Measurements from ENCODE around the gene CCDC127. TPM values are rescaled to one million over a fixed set of nuclear protein-coding genes. Genes with fewer than 3 reads are reported as not detected.

CCDC127 gene
- total RNA-seq, 4 donors from 2014 or later: 0.97 to 4.2 (median 1.9) TPM

DNA sequence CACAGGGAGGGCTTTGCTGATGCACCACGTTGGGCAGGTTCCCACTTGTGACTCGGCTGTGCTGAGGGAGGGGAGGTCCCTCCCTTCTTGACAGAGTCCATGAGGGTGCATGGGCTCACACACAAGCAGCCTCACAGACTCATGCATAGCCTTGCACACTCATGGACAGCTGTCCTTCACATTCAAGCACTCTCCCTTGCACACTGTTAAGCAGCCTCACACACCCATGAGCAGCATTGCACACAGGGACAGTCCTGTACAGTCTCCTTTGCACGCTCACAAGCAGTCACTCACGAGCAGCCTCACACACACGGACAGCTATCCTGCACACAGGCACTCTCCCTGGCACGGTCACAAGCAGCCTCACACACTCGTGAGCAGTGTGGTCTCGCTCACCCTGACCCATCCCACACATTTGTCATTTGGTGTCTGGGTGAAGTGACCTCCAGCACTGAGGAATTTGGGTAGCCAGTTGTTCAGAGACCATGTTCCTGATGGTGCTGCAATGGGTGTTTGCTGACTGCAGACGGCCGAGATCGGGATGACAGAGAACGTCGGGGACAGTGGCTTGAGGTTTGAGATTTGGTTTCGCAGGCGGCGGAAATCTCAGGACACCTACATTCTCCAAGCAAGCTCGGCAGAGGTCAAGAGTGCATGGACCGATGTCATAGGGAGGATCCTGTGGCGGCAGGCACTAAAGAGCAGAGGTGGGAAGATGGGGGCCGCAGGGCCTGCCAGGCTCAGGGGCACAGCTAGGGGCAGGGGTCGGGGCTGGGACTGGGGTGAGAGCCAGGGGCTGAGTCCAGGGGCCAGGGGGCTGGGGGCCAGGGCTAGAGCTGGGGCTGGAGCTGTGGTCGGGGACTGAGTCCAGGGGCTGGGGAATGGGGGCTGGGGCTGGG is 44.3 kb downstream of the CCDC127 start:
- no peak for DNase-seq
- WGBS, 2 donors: 68 to 81% methylated on average over 7 to 19 of the region's 22 CpGs

DNA sequence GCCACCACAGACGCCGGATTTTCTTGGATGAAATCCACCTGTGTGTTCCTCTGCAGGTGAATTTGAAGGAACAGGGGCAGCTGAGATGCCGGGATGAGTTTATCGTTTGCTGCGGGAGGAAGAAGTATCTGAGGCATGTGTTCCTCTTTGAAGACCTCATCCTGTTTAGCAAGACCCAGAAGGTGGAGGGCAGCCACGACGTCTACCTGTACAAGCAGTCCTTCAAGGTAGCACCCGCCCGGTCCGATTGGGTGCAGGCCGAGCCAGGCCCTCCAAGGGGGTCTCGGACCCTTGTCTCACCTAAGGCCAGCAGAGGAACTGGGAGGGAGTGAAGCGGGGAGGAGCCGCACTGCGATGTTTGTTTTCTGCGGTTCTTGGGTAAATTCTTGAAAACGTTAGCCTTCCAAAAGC is 45.1 kb downstream of the CCDC127 start:
- Histone ChIP-seq H3K9me3 (no peaks in the 10 kb centered on the region), H3K27me3 (peaks cover 0 to 7% (median 0%) of the 10 kb centered on the region in 4 donors), H3K4me3 (no peak overlapping the region), H3K4me1 (peaks cover 0 to 19% (median 0%) of the 10 kb centered on the region in 3 donors), H3K36me3 (no peaks in the 10 kb centered on the region), H3K27ac (no peak overlapping the region)
- intact Hi-C loops (cut with DNase I): no loop called here
- TF ChIP-seq, protein P1, sequence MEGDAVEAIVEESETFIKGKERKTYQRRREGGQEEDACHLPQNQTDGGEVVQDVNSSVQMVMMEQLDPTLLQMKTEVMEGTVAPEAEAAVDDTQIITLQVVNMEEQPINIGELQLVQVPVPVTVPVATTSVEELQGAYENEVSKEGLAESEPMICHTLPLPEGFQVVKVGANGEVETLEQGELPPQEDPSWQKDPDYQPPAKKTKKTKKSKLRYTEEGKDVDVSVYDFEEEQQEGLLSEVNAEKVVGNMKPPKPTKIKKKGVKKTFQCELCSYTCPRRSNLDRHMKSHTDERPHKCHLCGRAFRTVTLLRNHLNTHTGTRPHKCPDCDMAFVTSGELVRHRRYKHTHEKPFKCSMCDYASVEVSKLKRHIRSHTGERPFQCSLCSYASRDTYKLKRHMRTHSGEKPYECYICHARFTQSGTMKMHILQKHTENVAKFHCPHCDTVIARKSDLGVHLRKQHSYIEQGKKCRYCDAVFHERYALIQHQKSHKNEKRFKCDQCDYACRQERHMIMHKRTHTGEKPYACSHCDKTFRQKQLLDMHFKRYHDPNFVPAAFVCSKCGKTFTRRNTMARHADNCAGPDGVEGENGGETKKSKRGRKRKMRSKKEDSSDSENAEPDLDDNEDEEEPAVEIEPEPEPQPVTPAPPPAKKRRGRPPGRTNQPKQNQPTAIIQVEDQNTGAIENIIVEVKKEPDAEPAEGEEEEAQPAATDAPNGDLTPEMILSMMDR (IDR thresholded peaks at IDR 0.05): no peak
- no peak for TF ChIP-seq POLR2A (IDR thresholded peaks at IDR 0.05)
- WGBS, 2 donors: 72% methylated on average over 14 to 15 of the region's 17 CpGs
- DNase-seq: no peak

More for the DNA sequence above, 44.3 kb downstream of the CCDC127 start:
- H3K27me3 ChIP-seq: peaks cover 0 to 7% (median 0%) of the 10 kb centered on the region in 4 donors
- peaks cover 0 to 14% (median 0%) of the 10 kb centered on the region in 3 donors for H3K4me1 ChIP-seq
- no peaks in the 10 kb centered on the region for H3K36me3 ChIP-seq
- no peak overlapping the region for H3K4me3 ChIP-seq
- intact Hi-C loops (cut with DNase I): no loop called here
- H3K9me3 ChIP-seq: no peaks in the 10 kb centered on the region
- TF ChIP-seq, protein P1 (IDR thresholded peaks at IDR 0.05): no peak
- TF ChIP-seq POLR2A (IDR thresholded peaks at IDR 0.05): no peak
- H3K27ac ChIP-seq: no peak overlapping the region

DNA sequence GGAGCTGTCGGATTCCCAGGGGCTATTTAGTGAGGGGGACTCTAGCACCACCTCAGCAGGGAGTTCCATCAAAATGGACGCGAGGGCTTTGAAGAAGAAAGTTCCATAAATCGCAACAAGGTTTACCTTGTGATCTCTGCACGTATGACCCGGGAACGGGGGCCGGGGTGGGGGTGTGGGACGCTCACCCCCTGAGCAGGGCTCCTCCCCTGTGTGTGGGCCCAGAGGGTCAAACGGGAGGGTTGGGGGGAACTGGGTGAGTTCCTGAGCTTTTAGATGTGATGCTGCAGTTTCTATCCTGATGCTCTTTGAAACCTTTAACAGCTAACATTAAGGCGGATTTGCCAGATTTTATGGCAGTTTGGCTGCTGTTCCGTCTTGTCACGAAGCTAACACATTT is 45.5 kb downstream of the CCDC127 start:
- TF ChIP-seq, protein P1 (IDR thresholded peaks at IDR 0.05): no peak
- TF ChIP-seq POLR2A (IDR thresholded peaks at IDR 0.05): no peak
- Histone ChIP-seq H3K27me3 (peaks cover 0 to 7% (median 0%) of the 10 kb centered on the region in 4 donors), H3K4me1 (peaks cover 0 to 19% (median 0%) of the 10 kb centered on the region in 3 donors), H3K36me3 (no peaks in the 10 kb centered on the region), H3K4me3 (no peak overlapping the region), H3K9me3 (no peaks in the 10 kb centered on the region), H3K27ac (no peak overlapping the region)
- intact Hi-C loops (cut with DNase I): no loop called here
- WGBS, 2 donors: 85 to 87% methylated on average over 6 to 12 of the region's 13 CpGs
- no peak for DNase-seq

DNA sequence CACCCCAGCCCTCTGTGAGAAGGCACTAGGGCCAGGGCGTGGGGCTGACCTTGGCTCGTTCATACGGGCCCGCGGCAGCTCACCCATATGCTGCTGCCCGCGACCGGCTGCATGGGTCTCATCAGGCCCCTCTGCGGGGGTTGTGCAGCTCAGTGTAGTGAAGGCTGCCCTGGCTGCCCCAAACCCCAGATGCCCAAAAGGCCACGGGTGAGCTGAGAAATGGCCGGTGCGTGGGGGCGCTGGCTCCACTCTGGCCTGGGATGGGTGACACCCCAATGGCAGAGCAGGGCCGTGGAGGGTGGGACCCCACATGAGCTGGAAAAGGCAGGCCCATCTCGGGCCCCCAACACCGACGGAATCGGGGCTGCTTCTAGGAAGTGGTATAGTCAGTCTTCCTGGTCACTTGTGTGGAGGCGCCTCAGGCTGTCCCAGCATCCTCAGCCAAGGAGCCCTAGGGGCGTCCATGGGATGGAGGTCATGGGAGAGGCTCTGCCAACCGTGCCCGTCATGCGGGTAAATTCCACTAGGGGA is 46.1 kb downstream of the CCDC127 start:
- 98% methylated on average over 7 of the region's 23 CpGs; no CpG with 5 or more reads in 1 of the 2 donors for WGBS, 2 donors
- DNase-seq: no peak
- TF ChIP-seq, protein P1 (IDR thresholded peaks at IDR 0.05): no peak
- TF ChIP-seq POLR2A (IDR thresholded peaks at IDR 0.05): no peak
- H3K36me3 ChIP-seq: no peaks in the 10 kb centered on the region
- H3K4me1 ChIP-seq: peaks cover 0 to 19% (median 0%) of the 10 kb centered on the region in 3 donors
- H3K27ac ChIP-seq: no peak overlapping the region
- no peak overlapping the region for H3K4me3 ChIP-seq
- peaks cover 0 to 7% (median 0%) of the 10 kb centered on the region in 4 donors for H3K27me3 ChIP-seq
- no peaks in the 10 kb centered on the region for H3K9me3 ChIP-seq
- intact Hi-C loops (cut with DNase I): no loop called here
